Gastrocnemius medialis (tissue), 4 donors: ENCODE data around the gene ZBTB7B.

Source experiments
- CTCF ChIP-seq, 5 experiments: fragments of 450-650 bp in 3 of 5; fragments of 200-600 bp in 2 of 5; sonication (generic) in 2 of 5; IDR thresholded peaks in 4 of 5; conservative IDR thresholded peaks in 1 of 5; 1 replicate in 4 of 5; 2 replicates in 1 of 5; pipeline ENCODE4 v1.5.1; 2016 to 2019; ENCODE audit warnings: antibody characterized with exemption in 5 of 5, mild to moderate bottlenecking in 3 of 5, moderate library complexity in 3 of 5
- POLR2A ChIP-seq, 2 donors: fragments of 450-650 bp; IDR thresholded peaks; one replicate each; pipeline ENCODE4 v1.6.1; 2017; ENCODE audit warnings: antibody characterized with exemption in 2 of 2, mild to moderate bottlenecking in 2 of 2, moderate library complexity in 2 of 2

GRCh38 chr1:155026588-155026987 lies 24.0 kb downstream of the ZBTB7B start:
- TF ChIP-seq CTCF (IDR thresholded peaks at IDR 0.05 in 4 of 5, conservative IDR thresholded peaks at IDR 0.05 in 1 of 5) (no peak), POLR2A (IDR thresholded peaks at IDR 0.05) (no peak)
